ENCODE measurements around the gene ATF6.

GRCh38 chr1:161885003-161885402, 118.9 kb downstream of the ATF6 start:
- TF ChIP-seq CTCF (IDR thresholded peaks at IDR 0.05; ENCODE audit: low read depth, low read length, missing input control), result no peak
- TF ChIP-seq FOXA1 (IDR thresholded peaks at IDR 0.05), result no peak
- no peak for TF ChIP-seq MAX (IDR thresholded peaks at IDR 0.05)
- no peak for TF ChIP-seq SP1 (IDR thresholded peaks at IDR 0.05)
- TF ChIP-seq ZBTB33 (IDR thresholded peaks at IDR 0.05), result no peak

Data from liver (tissue), 3 donors.